Liver (tissue), 9 donors: ENCODE data around the gene GUCA1A. TPM values are rescaled to one million over a fixed set of nuclear protein-coding genes. Genes with fewer than 3 reads are reported as not detected.
A peak's percentile ranks its signal among the peaks of the same experiment; 100 is the strongest.

Experiments used
- DNase-seq: peaks from one replicate; pipeline ENCODE4 v3.0.0-alpha.2; 2017; ENCODE audit warnings: low spot score
- H3K27ac ChIP-seq, 2 donors: one replicate each; pipeline ENCODE4 v1.7.0; 2013; ENCODE audit warnings: inconsistent platforms in 2 of 2, low read length in 2 of 2, control low read depth in 1 of 2, low read depth in 1 of 2, mild to moderate bottlenecking in 1 of 2
- H3K27me3 ChIP-seq, 4 donors: one replicate each; pipeline versions ENCODE4 v1.6.1 to v1.7.0; 2013; ENCODE audit warnings: low read length in 3 of 4, inconsistent platforms in 1 of 4, mild to moderate bottlenecking in 1 of 4, moderate library complexity in 1 of 4; ENCODE audit not compliant: control insufficient read depth in 4 of 4, insufficient read depth in 4 of 4
- H3K36me3 ChIP-seq, 4 donors: one replicate each; pipeline versions ENCODE4 v1.6.1 to v1.7.0; 2013; ENCODE audit warnings: low read length in 3 of 4, mild to moderate bottlenecking in 3 of 4, low read depth in 1 of 4, moderate library complexity in 1 of 4; ENCODE audit not compliant: control insufficient read depth in 4 of 4, insufficient read depth in 3 of 4
- H3K4me1 ChIP-seq, 4 donors: one replicate each; pipeline versions ENCODE4 v1.6.1 to v1.7.0; 2013; ENCODE audit warnings: low read length in 3 of 4, mild to moderate bottlenecking in 3 of 4, moderate library complexity in 1 of 4; ENCODE audit not compliant: control insufficient read depth in 4 of 4, insufficient read depth in 4 of 4
- H3K4me3 ChIP-seq, 3 donors: one replicate each; pipeline versions ENCODE4 v1.6.1 to v1.7.0; 2013; ENCODE audit warnings: low read length in 3 of 3, control low read depth in 1 of 3, low read depth in 1 of 3, mild to moderate bottlenecking in 1 of 3
- H3K9ac ChIP-seq, 2 donors: one replicate each; pipeline ENCODE4 v1.7.0; 2013; ENCODE audit warnings: low read length in 2 of 2, mild to moderate bottlenecking in 2 of 2, moderate library complexity in 2 of 2, control low read depth in 1 of 2, low read depth in 1 of 2
- H3K9me3 ChIP-seq, 4 donors: one replicate each; pipeline versions ENCODE4 v1.6.1 to v1.7.0; 2013; ENCODE audit warnings: low read length in 3 of 4; ENCODE audit not compliant: control insufficient read depth in 4 of 4
- CTCF ChIP-seq: fragments of 150-350 bp; IDR thresholded peaks from 2 replicates; pipeline ENCODE4 v1.5.1; 2017; ENCODE audit warnings: improper control_type of control experiment, low read depth, low read length; ENCODE audit not compliant: missing input control
- EGR1 ChIP-seq, 2 donors: IDR thresholded peaks; 2 replicates each; pipeline ENCODE4 v1.6.1; 2016 to 2018; ENCODE audit warnings: antibody characterized with exemption in 2 of 2, low read depth in 2 of 2
- FOXA1 ChIP-seq: IDR thresholded peaks from 2 replicates; pipeline ENCODE4 v1.6.1; 2016; ENCODE audit warnings: antibody characterized with exemption
- GABPA ChIP-seq, 2 donors: IDR thresholded peaks in 1 of 2; conservative IDR thresholded peaks in 1 of 2; 2 replicates each; pipeline ENCODE4 v1.6.1; 2016; ENCODE audit warnings: antibody characterized with exemption in 2 of 2, mild to moderate bottlenecking in 1 of 2, moderate library complexity in 1 of 2
- HNF4A ChIP-seq, 2 donors: conservative IDR thresholded peaks; 2 replicates each; pipeline ENCODE4 v1.6.1; 2016; ENCODE audit warnings: antibody characterized with exemption in 2 of 2, mild to moderate bottlenecking in 2 of 2
- HNF4G ChIP-seq: IDR thresholded peaks from 2 replicates; pipeline ENCODE4 v1.6.1; 2016; ENCODE audit warnings: antibody characterized with exemption
- JUND ChIP-seq, 2 donors: IDR thresholded peaks; 2 replicates each; pipeline ENCODE4 v1.6.1; 2016; ENCODE audit warnings: antibody characterized with exemption in 2 of 2
- MAX ChIP-seq: IDR thresholded peaks from 2 replicates; pipeline ENCODE4 v1.6.1; 2016; ENCODE audit warnings: antibody characterized with exemption
- RAD21 ChIP-seq, 2 donors: IDR thresholded peaks; 2 replicates each; pipeline ENCODE4 v1.6.1; 2016; ENCODE audit warnings: antibody characterized with exemption in 2 of 2, mild to moderate bottlenecking in 2 of 2
- REST ChIP-seq: IDR thresholded peaks from 2 replicates; pipeline ENCODE4 v1.6.1; 2016; ENCODE audit warnings: antibody characterized with exemption, mild to moderate bottlenecking
- RXRA ChIP-seq, 2 donors: IDR thresholded peaks; 2 replicates each; pipeline ENCODE4 v1.6.1; 2017 to 2018; ENCODE audit warnings: antibody characterized with exemption in 2 of 2, mild to moderate bottlenecking in 1 of 2
- SP1 ChIP-seq: IDR thresholded peaks from 2 replicates; pipeline ENCODE4 v1.6.1; 2018; ENCODE audit warnings: antibody characterized with exemption, mild to moderate bottlenecking
- TAF1 ChIP-seq: conservative IDR thresholded peaks from 2 replicates; pipeline ENCODE4 v1.6.1; 2016; ENCODE audit warnings: antibody characterized with exemption, mild to moderate bottlenecking
- YY1 ChIP-seq: IDR thresholded peaks from 2 replicates; pipeline ENCODE4 v1.6.1; 2016; ENCODE audit warnings: antibody characterized with exemption, mild to moderate bottlenecking
- ZBTB33 ChIP-seq: IDR thresholded peaks from 2 replicates; pipeline ENCODE4 v1.6.1; 2016; ENCODE audit warnings: antibody characterized with exemption
- WGBS: extraction: QIAGEN DNeasy Blood & Tissue Kit; methylation state at CpG from one replicate; pipeline ENCODE4 v1.1.7; 2013; 5-methylcytosine and 5-hydroxymethylcytosine counted together
- polyA plus RNA-seq, 2 donors: library from polyadenylated mRNA; stranded (reverse) in 1 of 2; unstranded in 1 of 2; fragments of 200-250 nt in 1 of 2; fragments of >200 nt in 1 of 2; fragmentation: Nextera tagmentation in 1 of 2; extraction: Ambion mirVana in 1 of 2; gene quantifications; one replicate each; pipeline versions ENCODE4 v1.2.1 to v1.2.3, GENCODE V29; 2013 to 2015
- total RNA-seq, 2 donors: library from RNA; depleted of rRNA; stranded (reverse); fragments of >200 nt; gene quantifications; one replicate each; pipeline ENCODE4 v1.2.3, GENCODE V29; 2014
- donor health status: healthy.
- donor health status: healthy.
- donor health status: healthy.
- donor health status: healthy.
- donor health status: healthy.

The GUCA1A gene
- total and polyA plus RNA-seq, 4 donors, result not detected

- 41% methylated on average over 8 of the region's 8 CpGs for WGBS
- no peak overlapping the region for H3K4me3 ChIP-seq
- no peaks in the 10 kb centered on the region for H3K9me3 ChIP-seq
- H3K27me3 ChIP-seq, result no peaks in the 10 kb centered on the region
- no peak overlapping the region for H3K9ac ChIP-seq
- H3K27ac ChIP-seq, result peak overlapping the region in 1 of 2 donors; percentile 69
- H3K4me1 ChIP-seq, result peaks cover 0 to 22% (median 17%) of the 10 kb centered on the region in 4 donors
- DNase-seq, result no peak
- TF ChIP-seq RAD21 (IDR thresholded peaks at IDR 0.05), result no peak
- no peak for TF ChIP-seq HNF4G
- no peak for TF ChIP-seq JUND (IDR thresholded peaks at IDR 0.05)
- no peak for TF ChIP-seq CTCF
- no peak for TF ChIP-seq FOXA1
- TF ChIP-seq TAF1, result no peak
- no peak for TF ChIP-seq GABPA (IDR thresholded peaks at IDR 0.05 in 1 of 2, conservative IDR thresholded peaks at IDR 0.05 in 1 of 2)
- no peak for TF ChIP-seq SP1
- TF ChIP-seq REST, result no peak
- TF ChIP-seq YY1, result no peak
- peak in 1 of 2 donors; percentile 26 for TF ChIP-seq HNF4A (conservative IDR thresholded peaks at IDR 0.05)
- TF ChIP-seq ZBTB33, result no peak
- TF ChIP-seq MAX, result no peak
- TF ChIP-seq RXRA (IDR thresholded peaks at IDR 0.05), result peak; percentile 49 to 64
- TF ChIP-seq EGR1 (IDR thresholded peaks at IDR 0.05; ENCODE audit: low read depth in 2 of 2), result no peak
- H3K36me3 ChIP-seq, result no peaks in the 10 kb centered on the region
Measured at GRCh38 chr6:42226645-42227143, 53.5 kb downstream of the GUCA1A start.
